Calu3 (cell line): ENCODE data around the gene SEC23IP. TPM values are rescaled to one million over a fixed set of nuclear protein-coding genes. Genes with fewer than 3 reads are reported as not detected.

Experiments used
- BruUV-seq: library from RNA; stranded (reverse); fragments of 400-500 nt; replicated peaks from 2 replicates; lab custom pipeline; 2021; lab: Mats Ljungman, UMichigan
- CTCF ChIA-PET: fragments of 300-600 bp; sonication (Branson Sonifier 250); formaldehyde crosslinking; loops from one replicate; lab custom pipeline; 2022; ENCODE audit warnings: antibody characterized with exemption; lab: Charles Lee
- DNase-seq: peaks from one replicate; pipeline ENCODE4 v3.0.0; 2022
- H3K27ac Mint-ChIP-seq: one replicate; pipeline ENCODE4 v1.8.0; 2022; ENCODE audit warnings: mixed read lengths; ENCODE audit not compliant: unreplicated experiment
- H3K27me3 Mint-ChIP-seq: one replicate; pipeline ENCODE4 v1.8.0; 2022; ENCODE audit warnings: mixed read lengths; ENCODE audit not compliant: unreplicated experiment
- H3K36me3 Mint-ChIP-seq: one replicate; pipeline ENCODE4 v1.8.0; 2022; ENCODE audit warnings: mild to moderate bottlenecking, moderate library complexity, mixed read lengths; ENCODE audit not compliant: insufficient read depth, unreplicated experiment
- H3K4me1 Mint-ChIP-seq: one replicate; pipeline ENCODE4 v1.8.0; 2022; ENCODE audit warnings: mild to moderate bottlenecking, low read depth, mixed read lengths; ENCODE audit not compliant: unreplicated experiment
- H3K4me3 Mint-ChIP-seq: one replicate; pipeline ENCODE4 v1.8.0; 2022; ENCODE audit warnings: mild to moderate bottlenecking, low read depth, moderate library complexity, mixed read lengths; ENCODE audit not compliant: unreplicated experiment
- H3K9me3 Mint-ChIP-seq: one replicate; pipeline ENCODE4 v1.8.0; 2022; ENCODE audit warnings: low read depth, mixed read lengths; ENCODE audit not compliant: unreplicated experiment
- CTCF ChIP-seq: fragments of 200-600 bp; IDR thresholded peaks from one replicate; pipeline ENCODE4 v1.8.0; 2022; ENCODE audit warnings: antibody characterized with exemption; ENCODE audit not compliant: unreplicated experiment
- intact Hi-C: fragments of 100-400 bp; cut with micrococcal nuclease; formaldehyde crosslinking; loops from one replicate; pipeline ENCODE4 v1.10.0; 2022; ENCODE audit not compliant: unreplicated experiment
- total RNA-seq: library from RNA; stranded (reverse); gene quantifications from 2 replicates; pipeline ENCODE4 v1.2.3, GENCODE V29; 2022

SEC23IP gene
- total RNA-seq, 1 experiment from 2014 or later: 42.1 TPM

GRCh38 chr10:119940487-119940886, 48.0 kb downstream of the SEC23IP start:
- H3K4me1 Mint-ChIP-seq: no peaks in the 10 kb centered on the region
- BruUV-seq: no TSS peak
- no peak for DNase-seq
- H3K27ac Mint-ChIP-seq: no peak overlapping the region
- TF ChIP-seq CTCF: no peak
- H3K27me3 Mint-ChIP-seq: no peaks in the 10 kb centered on the region
- no peaks in the 10 kb centered on the region for H3K9me3 Mint-ChIP-seq
- H3K36me3 Mint-ChIP-seq: no peaks in the 10 kb centered on the region
- no peak overlapping the region for H3K4me3 Mint-ChIP-seq
- intact Hi-C loops: no loop called here
- CTCF ChIA-PET: no interaction called here

- DNase-seq: no peak
- BruUV-seq: no TSS peak
- intact Hi-C loops: no loop called here
- no peak for TF ChIP-seq CTCF
- Mint-ChIP-seq H3K27me3 (no peaks in the 10 kb centered on the region), H3K4me1 (no peaks in the 10 kb centered on the region), H3K27ac (no peak overlapping the region), H3K9me3 (no peaks in the 10 kb centered on the region), H3K36me3 (peaks cover under 1% of the 10 kb centered on the region), H3K4me3 (no peak overlapping the region)
- CTCF ChIA-PET: no interaction called here
These were observed 50.4 kb downstream of the SEC23IP start for GRCh38 chr10:119942973-119943372.

DNA sequence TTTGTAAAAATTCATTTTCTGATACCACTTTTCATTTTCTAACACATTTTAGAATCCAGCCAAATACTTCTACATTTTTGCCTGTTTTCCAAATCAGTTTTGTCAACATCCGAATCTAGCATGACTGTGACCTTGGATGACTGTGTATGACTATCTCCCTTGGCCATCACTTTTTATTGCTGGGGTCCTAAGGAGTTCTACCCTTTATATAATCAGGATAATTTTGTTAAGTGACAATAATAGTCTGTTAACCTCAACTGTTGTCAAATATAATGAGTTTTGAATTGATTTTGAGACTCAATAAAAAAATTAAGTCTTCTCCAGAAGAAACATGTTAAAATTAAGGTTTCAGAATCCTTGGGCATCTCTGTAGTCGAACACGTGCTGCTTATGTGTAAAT, 53.3 kb downstream of the SEC23IP start:
- CTCF ChIA-PET: no interaction called here
- H3K9me3 Mint-ChIP-seq: no peaks in the 10 kb centered on the region
- TF ChIP-seq CTCF: no peak
- H3K27ac Mint-ChIP-seq: no peak overlapping the region
- H3K4me1 Mint-ChIP-seq: no peaks in the 10 kb centered on the region
- no peaks in the 10 kb centered on the region for H3K27me3 Mint-ChIP-seq
- peaks cover 5% of the 10 kb centered on the region for H3K36me3 Mint-ChIP-seq
- BruUV-seq: no TSS peak
- intact Hi-C loops: no loop called here
- no peak for DNase-seq
- no peak overlapping the region for H3K4me3 Mint-ChIP-seq

DNA sequence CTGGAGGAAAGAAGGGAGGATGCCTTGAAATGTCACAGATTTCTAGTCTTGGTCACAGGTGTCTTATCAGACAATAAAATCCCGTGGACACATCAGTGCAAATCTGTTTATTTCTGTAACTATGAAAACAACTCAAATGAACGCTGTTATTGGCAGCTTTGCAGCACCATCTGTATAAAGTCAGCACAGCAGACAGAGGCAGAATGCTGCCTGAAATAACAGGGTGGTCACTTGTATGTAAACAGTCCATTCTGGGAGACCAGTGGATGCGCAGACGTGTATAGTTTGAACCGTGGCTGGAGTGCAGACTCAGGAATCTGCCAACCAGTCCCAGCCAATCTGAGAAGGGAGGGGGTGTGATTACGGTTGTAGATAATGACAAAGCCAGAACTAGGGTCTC, 54.8 kb downstream of the SEC23IP start:
- peaks cover 5% of the 10 kb centered on the region for H3K36me3 Mint-ChIP-seq
- H3K27me3 Mint-ChIP-seq: no peaks in the 10 kb centered on the region
- no peak for TF ChIP-seq CTCF
- CTCF ChIA-PET: no interaction called here
- no peak overlapping the region for H3K4me3 Mint-ChIP-seq
- H3K27ac Mint-ChIP-seq: no peak overlapping the region
- BruUV-seq: no TSS peak
- DNase-seq: no peak
- no peaks in the 10 kb centered on the region for H3K9me3 Mint-ChIP-seq
- intact Hi-C loops: no loop called here
- H3K4me1 Mint-ChIP-seq: no peaks in the 10 kb centered on the region
